GM18867 (cell line): Measurements from ENCODE around the gene MBNL2.
"Not testable (repeated sequence)": the region's sequence is repeated elsewhere in the genome, so short reads cannot be mapped to it uniquely, and the experiment has no call there.

Experiments used
- ATAC-seq: cut with Tn5 transposase; IDR thresholded peaks from one replicate; pipeline ENCODE4 v1.9.1; 2021; ENCODE audit warnings: mild to moderate bottlenecking, moderate library complexity; ENCODE audit not compliant: unreplicated experiment

The MBNL2 gene

DNA sequence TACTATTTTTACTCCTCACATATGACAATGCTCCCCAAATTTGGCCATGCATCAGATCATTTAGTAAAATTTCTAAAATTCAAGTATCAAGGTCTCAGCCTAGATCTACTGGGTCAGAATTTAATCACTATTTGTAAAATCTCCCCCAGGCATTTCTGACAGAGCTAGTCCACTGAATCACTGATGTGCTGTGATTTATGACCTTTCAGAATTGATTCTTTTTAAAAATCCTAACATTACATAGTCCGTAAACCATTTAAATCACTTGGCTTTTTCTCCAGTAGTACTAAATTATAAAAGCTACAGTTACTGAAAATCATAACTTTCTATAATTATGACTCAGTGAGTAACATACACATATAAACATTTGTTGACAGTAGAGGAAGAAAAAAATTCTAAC lies 119.0 kb downstream of the MBNL2 start:
- no peak for ATAC-seq

DNA sequence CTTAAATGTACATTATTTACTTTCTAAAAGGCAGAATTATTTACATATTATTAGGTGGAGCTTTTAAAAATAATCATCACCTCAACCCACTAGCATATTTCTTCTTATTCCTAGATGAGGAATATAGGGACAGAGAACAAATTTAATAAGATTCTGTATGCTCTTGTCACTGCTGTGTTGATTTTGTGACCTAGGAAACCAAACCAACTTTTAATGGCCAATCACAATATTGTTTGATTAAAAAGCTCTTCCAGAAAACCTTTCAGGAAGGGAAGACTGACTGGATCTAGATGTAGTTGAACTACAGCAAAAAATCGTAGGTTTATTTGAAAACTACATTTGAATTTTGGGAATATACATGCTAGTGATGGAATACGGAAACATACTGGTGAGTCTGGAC lies 120.0 kb downstream of the MBNL2 start:
- ATAC-seq = no peak

DNA sequence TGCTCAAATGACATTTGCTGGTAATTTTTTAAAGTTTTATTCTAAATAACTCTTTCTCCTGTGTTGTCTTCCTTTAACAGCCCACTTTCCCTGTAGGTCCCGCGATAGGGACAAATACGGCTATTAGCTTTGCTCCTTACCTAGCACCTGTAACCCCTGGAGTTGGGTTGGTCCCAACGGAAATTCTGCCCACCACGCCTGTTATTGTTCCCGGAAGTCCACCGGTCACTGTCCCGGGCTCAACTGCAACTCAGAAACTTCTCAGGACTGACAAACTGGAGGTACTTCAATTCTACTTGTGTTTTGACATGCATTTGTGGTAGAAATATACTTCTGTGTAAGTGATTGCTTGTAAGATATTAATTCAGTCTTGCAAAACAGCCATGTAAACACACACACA lies 120.8 kb downstream of the MBNL2 start:
- ATAC-seq = no peak

DNA sequence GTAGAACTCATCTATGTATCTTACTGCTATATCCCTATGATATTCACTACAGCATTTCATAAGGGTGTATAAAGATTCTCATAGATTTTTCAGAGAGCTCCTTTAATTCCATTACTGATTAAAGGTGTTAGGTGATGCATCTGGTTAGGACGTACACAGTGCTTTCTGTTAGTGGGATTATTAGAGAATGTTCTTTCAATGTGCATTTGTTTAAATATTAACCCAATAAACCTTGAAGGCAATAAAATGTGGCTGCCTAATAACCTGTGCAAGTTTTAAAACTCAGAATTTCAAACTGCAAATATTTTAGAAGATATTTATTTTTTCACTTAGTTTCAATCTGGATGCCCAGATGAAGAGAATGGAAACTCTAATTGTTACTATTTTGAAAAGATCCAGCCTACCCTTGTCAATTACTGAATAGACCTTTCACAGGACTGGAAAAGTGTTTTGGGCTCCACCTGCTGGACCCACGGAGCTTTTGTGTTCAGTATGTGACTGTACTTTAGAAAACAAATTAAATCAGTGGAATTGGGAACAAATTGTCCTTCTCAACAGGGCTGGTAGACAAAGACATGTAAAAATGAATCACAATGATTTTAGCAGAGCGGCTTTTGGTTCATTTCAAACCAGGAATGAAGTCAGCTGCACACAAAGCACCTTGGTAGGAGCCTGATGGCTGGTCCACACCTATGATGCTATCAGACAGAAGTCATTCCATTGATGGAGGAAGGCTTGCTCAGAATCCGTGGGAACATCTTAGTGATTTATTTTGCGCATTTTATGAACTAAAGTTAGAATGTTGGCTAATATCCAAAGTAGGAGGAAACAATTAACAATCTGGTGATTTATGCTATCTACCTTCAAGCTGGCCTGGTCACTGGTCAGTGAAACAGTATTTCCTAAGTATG lies 122.4 kb downstream of the MBNL2 start:
- ATAC-seq = peak; percentile 78

DNA sequence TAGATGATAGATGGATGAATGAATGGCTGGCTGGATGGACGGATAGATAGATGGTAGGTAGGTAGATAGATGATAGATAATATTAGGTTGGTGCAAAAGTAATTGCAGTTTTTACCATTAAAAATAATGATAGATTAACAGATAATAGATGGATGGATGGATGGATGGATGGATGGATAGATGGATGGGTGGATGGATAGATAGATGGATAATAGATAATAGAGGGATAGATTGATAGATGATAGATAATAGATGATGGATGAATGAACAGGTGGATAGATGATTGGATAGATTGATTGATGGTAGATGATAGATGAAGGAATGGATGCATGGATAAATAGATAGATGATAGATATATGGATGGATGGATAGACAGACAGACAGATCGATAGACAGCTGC lies 124.0 kb downstream of the MBNL2 start:
- ATAC-seq = no peak

DNA sequence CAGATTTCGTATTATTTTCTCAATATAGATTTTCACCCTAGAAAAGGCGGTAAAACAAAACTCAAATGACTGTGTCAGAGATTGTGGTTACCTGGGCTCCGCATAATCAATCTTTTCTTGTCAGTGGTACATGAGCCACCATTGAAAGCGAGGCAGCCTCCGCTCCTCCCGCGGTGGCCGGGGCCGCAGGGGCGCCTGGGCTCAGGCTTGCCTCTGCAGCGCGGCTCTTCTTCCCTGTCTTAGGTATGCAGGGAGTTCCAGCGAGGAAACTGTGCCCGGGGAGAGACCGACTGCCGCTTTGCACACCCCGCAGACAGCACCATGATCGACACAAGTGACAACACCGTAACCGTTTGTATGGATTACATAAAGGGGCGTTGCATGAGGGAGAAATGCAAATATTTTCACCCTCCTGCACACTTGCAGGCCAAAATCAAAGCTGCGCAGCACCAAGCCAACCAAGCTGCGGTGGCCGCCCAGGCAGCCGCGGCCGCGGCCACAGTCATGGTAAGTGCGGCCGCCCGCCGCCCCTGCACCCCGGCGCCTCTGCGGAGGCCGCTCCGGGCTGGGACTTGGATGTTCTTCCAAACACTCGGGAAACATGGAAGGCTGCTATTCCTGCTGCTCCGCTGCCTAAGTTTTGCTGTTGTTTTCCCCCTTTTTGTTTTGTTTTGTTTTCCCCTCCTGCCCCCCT lies 124.6 kb downstream of the MBNL2 start:
- ATAC-seq = no peak

DNA sequence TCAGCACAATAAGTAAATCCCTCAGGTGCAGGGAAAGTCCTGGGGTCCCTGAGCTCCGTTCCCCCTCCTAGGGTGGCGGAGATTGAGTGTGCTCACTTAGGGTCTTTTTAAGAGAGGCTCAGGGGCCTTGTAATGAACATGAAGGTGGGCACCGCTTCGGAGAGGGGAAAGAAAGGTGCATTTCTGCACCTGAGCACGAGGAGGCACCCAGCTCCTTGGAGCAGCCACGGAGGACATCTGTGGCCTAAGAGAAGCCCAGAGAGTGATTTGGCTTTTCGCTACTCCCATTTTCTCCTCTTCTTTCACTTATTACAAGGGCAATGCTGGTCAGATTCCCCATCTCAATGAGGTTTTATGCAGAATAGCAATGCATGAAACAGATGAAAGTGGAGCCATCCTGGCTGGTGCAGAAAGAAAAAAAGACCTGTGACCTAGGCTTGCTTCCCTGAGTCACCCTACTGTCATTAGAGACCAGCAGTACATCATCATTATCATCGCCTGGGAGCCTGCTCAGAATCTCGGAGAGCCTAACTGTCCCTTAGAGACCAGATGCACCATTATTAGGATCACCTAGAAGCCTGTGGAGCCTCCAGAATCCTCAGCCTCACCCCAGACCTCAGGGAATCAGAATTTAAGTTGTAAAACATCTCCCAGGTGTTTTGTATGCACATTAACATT lies 125.3 kb downstream of the MBNL2 start:
- ATAC-seq = no peak

DNA sequence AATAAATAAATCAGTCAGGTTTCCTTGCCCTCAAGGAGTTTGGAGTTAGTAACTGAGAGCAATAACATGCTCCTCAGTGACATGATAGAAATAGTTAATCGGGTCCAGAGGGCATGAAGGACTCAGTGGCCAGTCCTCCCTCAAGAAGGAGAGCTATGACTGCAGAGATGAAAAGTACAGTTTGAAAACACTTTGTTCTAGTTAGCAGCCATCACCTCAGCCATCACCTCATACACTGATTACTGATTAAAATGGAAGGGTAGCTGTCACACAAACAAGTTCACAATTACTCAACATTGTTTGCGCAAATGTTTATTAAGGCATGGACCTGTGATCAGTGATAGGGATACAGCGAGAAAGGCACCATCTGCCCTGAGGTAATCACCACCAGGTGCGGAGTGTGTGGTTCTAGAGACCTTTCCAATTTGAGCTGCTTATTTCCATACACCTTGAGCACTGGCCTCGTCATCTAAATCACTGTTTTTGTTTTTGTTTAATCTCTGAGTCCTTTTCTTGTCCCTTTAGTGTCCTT lies 126.5 kb downstream of the MBNL2 start:
- ATAC-seq = no peak

DNA sequence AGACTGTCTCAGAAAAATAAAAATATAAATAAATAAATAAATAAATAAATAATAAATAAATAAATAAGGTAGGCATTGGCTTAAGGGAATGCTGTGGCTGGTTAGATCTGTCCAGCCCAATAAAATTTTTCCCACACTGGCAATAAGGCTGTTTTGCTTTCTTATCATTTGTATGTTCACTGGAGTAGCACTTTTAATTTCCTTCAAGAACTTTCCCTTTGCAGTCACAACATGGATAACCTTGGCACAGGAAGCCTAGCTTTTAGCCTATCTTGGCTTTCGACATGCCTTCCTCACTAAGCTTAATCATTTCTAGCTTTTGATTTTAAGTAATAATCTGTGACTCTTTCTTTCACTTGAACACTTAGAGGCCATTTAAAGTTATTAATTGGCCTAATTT lies 129.9 kb downstream of the MBNL2 start:
- not testable (repeated sequence) for ATAC-seq

DNA sequence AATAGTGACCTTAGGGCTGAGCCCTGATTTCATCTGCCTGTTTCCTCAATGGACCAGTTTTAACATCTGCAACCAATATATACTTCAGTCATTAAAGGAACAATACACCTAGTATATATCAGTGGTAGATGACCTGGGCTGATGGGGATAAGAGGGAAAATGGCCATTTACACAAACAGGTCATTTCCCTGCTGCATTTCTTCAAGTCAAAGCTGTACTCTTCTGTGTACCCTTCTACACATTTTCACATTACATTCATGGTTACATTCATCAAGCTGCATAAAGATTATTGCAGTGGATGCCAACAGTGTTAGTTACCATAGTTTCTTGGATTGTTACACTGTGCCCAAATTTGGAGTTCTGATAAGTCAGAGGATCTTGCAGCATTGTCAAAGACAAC lies 130.7 kb downstream of the MBNL2 start:
- ATAC-seq = no peak

DNA sequence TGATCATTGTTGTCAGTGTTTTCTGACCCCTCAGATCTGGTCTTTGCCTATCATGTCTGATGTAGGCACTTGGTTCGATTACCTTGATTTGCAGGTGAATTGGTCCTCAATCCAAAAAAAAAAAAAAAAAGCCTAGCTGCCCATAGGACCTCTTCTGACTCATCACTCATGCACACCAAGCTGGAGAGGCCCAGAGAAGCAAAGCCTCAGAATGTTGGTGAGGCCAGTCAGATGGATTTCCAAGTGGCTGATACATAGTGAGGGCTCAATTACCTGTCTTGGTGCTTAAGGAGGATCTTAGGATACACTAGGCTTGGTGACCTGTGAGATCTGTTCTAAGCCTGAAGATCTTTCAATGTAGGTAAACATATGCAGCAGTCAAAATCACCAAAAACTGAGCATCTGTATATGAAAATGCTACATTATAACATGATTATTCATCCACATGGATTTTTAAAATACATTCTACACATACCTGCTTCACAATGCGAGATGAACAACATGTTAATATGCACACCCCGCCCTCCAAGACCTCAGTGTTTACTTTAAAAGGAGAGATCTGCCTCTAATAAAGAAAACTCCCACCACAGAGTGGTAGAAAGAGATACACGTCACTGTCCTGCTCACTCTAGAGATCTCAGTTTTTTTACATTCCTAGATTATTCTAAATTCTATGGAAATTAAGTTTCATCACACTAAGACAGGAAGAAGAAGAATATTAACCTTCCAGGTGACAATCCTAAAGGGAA lies 132.0 kb downstream of the MBNL2 start:
- ATAC-seq = no peak

DNA sequence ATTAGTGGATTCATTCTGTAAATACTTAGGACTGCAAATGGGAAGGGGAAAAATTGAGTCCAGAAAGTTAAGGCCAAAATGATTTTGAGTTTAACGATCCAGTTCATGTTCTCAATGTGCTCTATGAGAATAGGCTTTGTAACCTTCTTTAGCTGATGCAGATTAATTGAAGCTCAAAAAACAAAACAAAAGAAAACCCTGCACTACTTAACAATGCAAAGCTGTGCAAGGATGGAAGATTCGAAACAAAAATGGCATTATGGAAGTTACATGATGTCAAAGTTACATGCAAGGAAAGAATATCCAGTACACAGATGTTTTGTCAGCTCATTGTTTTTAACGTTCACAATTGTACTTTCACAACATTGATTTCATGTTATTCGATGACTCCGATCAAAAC lies 132.7 kb downstream of the MBNL2 start:
- no peak for ATAC-seq

DNA sequence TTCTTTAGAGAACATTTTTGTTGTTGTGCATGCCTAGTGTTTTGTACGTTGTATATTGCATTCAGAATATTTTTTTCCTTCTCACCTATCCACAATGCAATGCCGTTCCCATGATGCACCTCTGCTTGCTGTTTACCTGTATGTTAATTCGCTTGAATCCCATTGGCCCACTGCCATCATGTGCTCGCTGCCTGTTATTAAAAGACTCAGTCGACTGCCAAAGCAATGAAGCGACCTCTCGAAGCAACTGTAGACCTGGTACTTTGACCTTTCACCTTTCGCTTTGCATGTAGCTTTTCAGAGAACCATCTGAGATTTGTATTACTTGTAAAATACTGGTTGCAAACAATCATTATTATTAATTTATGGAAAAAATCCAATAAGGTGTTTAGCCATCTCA lies 134.5 kb downstream of the MBNL2 start:
- ATAC-seq = no peak

DNA sequence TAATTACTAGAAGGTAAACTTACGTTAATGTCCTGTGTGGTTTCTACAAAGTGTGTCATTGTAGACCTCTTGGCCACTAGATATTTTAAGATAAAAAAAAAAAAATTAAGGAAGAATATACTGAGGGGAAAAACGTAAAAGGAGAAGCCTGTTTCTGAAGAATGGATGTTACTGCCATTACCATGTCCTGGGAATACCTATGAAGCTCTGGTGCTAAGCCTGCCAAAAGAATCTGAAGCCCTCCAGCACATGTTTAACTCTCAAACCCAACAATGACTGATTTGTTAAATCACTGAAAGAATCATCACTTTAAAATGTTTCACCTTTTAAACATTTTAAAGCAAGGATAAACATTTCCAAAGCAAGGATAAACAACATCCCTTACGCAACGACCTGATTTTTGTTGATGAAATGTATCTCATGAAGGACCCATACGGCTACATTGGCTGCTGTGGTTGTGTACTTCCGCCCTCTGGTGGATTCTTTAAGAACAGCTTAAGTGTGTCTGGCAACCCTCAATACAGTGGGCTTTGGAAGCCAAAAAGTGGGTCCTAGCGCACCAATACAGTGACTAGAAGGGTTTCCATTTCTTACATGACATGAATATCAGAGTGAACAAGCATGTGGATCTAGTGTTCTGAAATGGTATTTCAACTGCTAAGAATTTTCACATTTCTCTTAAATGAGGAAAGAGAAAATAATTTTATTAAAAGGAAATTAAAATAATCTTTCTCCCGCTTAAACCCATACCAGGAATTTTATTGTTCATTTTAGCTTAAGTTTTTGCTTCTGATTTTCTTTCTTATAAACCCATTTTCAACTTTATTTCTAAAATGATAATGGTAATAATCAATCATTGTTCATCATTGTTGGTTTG lies 137.3 kb downstream of the MBNL2 start:
- peak; percentile 96 for ATAC-seq

DNA sequence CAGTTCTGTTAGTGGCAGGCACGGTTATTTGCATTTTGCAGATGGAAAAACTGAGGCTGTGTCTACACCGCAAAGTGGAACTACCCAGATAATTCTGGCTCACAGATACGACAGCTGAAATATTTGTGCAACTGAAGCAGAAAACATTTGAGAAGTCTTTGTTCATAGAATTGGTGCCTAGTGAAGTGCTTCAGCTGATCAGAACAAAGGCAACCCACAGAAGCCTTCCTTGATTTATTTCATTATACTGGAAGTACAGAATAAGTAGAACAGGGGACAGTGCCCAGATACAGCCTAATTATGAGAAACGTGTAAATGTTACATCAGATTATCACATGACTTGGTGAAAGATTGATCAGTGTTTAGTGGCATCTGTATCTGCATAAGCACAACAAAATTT lies 138.5 kb downstream of the MBNL2 start:
- ATAC-seq = no peak

DNA sequence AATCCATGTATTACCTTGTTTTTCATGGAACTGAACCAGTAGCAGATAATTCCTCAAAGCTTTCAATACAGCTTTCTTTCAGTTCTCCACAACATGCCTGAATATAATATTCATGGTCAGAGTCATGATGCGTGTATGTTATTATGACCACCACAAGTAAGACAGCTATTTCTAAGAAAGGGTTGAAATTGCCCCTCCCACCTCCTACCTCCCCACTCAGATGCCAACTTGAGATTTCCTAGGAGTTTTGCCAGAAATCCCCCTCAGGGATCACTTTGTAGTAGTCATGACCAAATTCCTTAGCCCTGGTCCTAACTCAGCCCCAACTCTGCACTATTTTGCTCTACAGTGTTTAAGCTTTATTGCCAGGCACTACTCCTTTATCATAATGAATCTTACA lies 141.9 kb downstream of the MBNL2 start:
- ATAC-seq = no peak

DNA sequence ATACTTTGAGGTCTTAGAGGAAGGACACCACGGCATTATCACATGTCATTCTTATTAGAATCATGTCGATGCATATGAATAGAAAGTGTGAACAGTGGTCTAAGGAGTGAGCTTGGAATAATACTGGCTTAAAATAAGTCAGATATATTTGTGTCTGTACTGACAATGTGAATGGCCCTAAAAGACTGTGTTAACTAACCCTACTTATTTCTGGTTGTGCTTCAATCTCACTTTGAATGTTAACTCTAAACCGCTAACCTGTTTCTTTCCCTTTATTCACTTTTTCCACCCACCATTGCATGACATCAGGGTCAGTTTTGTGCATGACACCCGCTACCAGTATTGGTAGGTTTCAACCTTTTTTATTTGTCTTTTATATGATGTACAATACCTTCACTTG lies 142.7 kb downstream of the MBNL2 start:
- ATAC-seq = no peak

DNA sequence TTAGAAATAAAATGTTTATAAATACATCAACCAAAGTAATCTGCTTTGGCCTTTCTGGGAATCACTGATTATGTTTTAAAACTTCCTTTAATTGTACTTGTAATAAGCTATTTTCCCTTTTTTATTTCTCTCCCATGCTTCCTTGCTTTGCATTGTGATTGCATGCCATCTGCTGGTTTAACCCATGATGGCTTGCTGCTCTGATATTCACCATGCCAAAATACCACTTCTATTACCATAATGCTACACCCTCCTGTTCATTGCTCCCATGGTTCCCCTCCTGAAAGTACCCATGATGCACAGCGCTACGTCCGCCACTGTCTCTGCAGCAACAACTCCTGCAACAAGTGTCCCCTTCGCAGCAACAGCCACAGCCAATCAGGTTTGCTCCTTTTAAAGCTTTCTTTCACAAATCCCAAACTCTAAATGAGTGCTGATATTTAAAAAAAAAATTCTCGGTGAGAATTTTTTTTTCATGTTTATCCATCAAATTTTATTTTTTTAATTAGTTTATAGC lies 144.1 kb downstream of the MBNL2 start:
- no peak for ATAC-seq

DNA sequence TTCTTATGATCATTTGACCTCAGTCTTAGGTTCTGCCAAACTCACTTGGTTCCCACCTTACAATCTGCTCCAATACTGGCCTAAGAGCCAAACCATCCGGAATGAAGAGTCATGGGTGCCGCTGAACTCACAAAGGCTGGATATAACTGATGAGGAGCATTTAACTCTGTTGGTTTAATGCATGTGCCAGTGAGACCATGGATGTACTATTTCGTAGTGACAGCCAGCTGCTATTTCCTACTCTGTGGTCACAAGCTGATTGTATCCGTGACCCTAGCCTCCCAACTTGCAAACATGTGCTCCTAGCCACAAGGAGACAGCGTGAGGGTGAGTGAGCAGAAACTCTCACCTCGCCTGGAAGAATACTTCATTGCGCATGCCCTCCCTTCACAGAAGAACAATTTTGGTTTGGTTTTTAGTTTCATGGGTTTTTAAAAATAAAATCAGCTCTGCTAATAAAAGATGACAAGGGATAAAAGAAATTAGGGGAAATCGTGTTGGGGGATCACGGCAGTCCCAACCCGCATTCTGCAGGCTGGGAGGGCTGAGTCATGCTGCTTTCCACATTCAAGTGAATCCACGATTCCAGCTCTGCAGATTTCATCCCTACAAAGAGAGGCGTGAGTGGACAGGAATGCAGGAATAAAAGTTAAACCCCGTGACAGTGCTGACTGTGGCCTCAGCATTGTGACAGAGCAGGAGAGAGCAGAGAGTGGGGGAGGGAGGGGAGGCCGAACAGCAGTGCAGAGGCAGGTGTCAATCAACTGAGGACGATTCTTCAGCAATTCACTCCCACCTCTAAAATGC lies 145.1 kb downstream of the MBNL2 start:
- peak; percentile 48 for ATAC-seq
